Neuronal stem cell (in vitro differentiated cells): ENCODE data around the gene GAD1.

Source experiments
- DNase-seq: peaks from one replicate; pipeline ENCODE4 v3.0.0-alpha.2; 2013; ENCODE audit warnings: low spot score
- H2AFZ ChIP-seq: one replicate; pipeline ENCODE4 v1.6.1; 2013; ENCODE audit warnings: mild to moderate bottlenecking, low read length, inconsistent platforms
- H2AK5ac ChIP-seq: 2 replicates; pipeline ENCODE4 v1.6.1; 2013; ENCODE audit warnings: low read depth, mild to moderate bottlenecking, inconsistent platforms, low read length, moderate library complexity, mixed read lengths
- H2BK120ac ChIP-seq: 2 replicates; pipeline ENCODE4 v1.6.1; 2013; ENCODE audit warnings: low read depth, mild to moderate bottlenecking, inconsistent platforms, low read length, moderate library complexity, mixed read lengths
- H2BK12ac ChIP-seq: one replicate; pipeline ENCODE4 v1.6.1; 2013; ENCODE audit warnings: low read length, inconsistent platforms
- H2BK15ac ChIP-seq: 2 replicates; pipeline ENCODE4 v1.6.1; 2013; ENCODE audit warnings: mild to moderate bottlenecking, low read length, inconsistent platforms, mixed read lengths
- H2BK5ac ChIP-seq: one replicate; pipeline ENCODE4 v1.6.1; 2013; ENCODE audit warnings: inconsistent platforms, mild to moderate bottlenecking, low read length, moderate library complexity
- H3K14ac ChIP-seq: one replicate; pipeline ENCODE4 v1.6.1; 2013; ENCODE audit warnings: low read length, inconsistent platforms
- H3K18ac ChIP-seq: 2 replicates; pipeline ENCODE4 v1.6.1; 2013; ENCODE audit warnings: low read length, inconsistent platforms
- H3K23ac ChIP-seq: 2 replicates; pipeline ENCODE4 v1.6.1; 2013; ENCODE audit warnings: low read depth, mild to moderate bottlenecking, mixed read lengths, low read length, inconsistent platforms; ENCODE audit not compliant: poor library complexity
- H3K27ac ChIP-seq: replicated peaks from 3 replicates; pipeline ENCODE4 v1.5.1; 2013; ENCODE audit warnings: low read length, inconsistent platforms
- H3K27me3 ChIP-seq, 3 experiments: 2 replicates each; pipeline ENCODE4 v1.6.1; 2013; ENCODE audit warnings: low read length in 3 of 3, mild to moderate bottlenecking in 2 of 3, inconsistent platforms in 1 of 3, low read depth in 1 of 3, mixed read lengths in 1 of 3, moderate library complexity in 1 of 3; ENCODE audit not compliant: control insufficient read depth in 3 of 3, insufficient read depth in 3 of 3
- H3K36me3 ChIP-seq, 2 donors: replicated peaks in 1 of 2; 2 replicates each; pipeline ENCODE4 v1.6.1; 2013; ENCODE audit warnings: low read length in 2 of 2; ENCODE audit not compliant: control insufficient read depth in 2 of 2, insufficient read depth in 2 of 2
- H3K4ac ChIP-seq: 2 replicates; pipeline ENCODE4 v1.6.1; 2013; ENCODE audit warnings: inconsistent platforms, mild to moderate bottlenecking, low read length, moderate library complexity
- H3K4me1 ChIP-seq, 2 donors: 1 replicate in 1 of 2; 2 replicates in 1 of 2; pipeline ENCODE4 v1.6.1; 2013; ENCODE audit warnings: low read length in 2 of 2, low read depth in 1 of 2; ENCODE audit not compliant: control insufficient read depth in 2 of 2, insufficient read depth in 1 of 2
- H3K4me2 ChIP-seq: one replicate; pipeline ENCODE4 v1.6.1; 2013; ENCODE audit warnings: mild to moderate bottlenecking, low read length, inconsistent platforms; ENCODE audit not compliant: insufficient read depth, poor library complexity, severe bottlenecking
- H3K4me3 ChIP-seq, 2 donors: 2 replicates each; pipeline ENCODE4 v1.5.1; 2013; ENCODE audit warnings: low read length in 2 of 2, mild to moderate bottlenecking in 2 of 2, inconsistent platforms in 1 of 2, moderate library complexity in 1 of 2
- H3K79me1 ChIP-seq: one replicate; pipeline ENCODE4 v1.6.1; 2013; ENCODE audit warnings: low read depth, mild to moderate bottlenecking, inconsistent platforms, low read length, moderate library complexity
- H3K9ac ChIP-seq: one replicate; pipeline ENCODE4 v1.6.1; 2013; ENCODE audit warnings: mild to moderate bottlenecking, low read depth, low read length, inconsistent platforms; ENCODE audit not compliant: poor library complexity
- H3K9me3 ChIP-seq, 2 donors: replicated peaks in 1 of 2; 2 replicates each; pipeline versions ENCODE3 to v1.6.1; 2013; ENCODE audit warnings: low read length in 2 of 2, mild to moderate bottlenecking in 2 of 2, inconsistent platforms in 1 of 2, low read depth in 1 of 2, mixed read lengths in 1 of 2, moderate library complexity in 1 of 2; ENCODE audit not compliant: control insufficient read depth in 2 of 2, insufficient read depth in 1 of 2
- H4K8ac ChIP-seq: one replicate; pipeline ENCODE4 v1.6.1; 2013; ENCODE audit warnings: low read depth, mild to moderate bottlenecking, inconsistent platforms, low read length, moderate library complexity
- H4K91ac ChIP-seq: one replicate; pipeline ENCODE4 v1.6.1; 2013; ENCODE audit warnings: low read length, low read depth, mild to moderate bottlenecking, inconsistent platforms; ENCODE audit not compliant: poor library complexity
- WGBS, 2 donors: extraction: QIAGEN DNeasy Blood & Tissue Kit; methylation state at CpG; one replicate each; pipeline ENCODE4 v1.1.7; 2013; ENCODE audit warnings: missing lambda C conversion rate in 2 of 2, mixed read lengths in 1 of 2; ENCODE audit not compliant: insufficient read length in 2 of 2, insufficient replicate concordance in 1 of 2; ENCODE audit errors: extremely low coverage in 2 of 2; 5-methylcytosine and 5-hydroxymethylcytosine counted together

The GAD1 gene

GRCh38 chr2:170827841-170828532 is 11.3 kb downstream of the GAD1 start:
- H4K91ac ChIP-seq, result no peak overlapping the region
- peaks cover 0 to 1% of the 10 kb centered on the region in 2 donors for H3K9me3 ChIP-seq
- H2AFZ ChIP-seq, result no peak overlapping the region
- H3K79me1 ChIP-seq, result no peaks in the 10 kb centered on the region
- no peak overlapping the region for H2BK15ac ChIP-seq
- peak overlapping the region; percentile 6 for H2BK12ac ChIP-seq
- H2BK5ac ChIP-seq, result no peak overlapping the region
- H3K4ac ChIP-seq, result no peak overlapping the region
- no peak overlapping the region for H4K8ac ChIP-seq
- peak overlapping the region; percentile 22 for H3K23ac ChIP-seq
- WGBS, 2 donors, result no CpG with 5 or more reads among the region's 6 CpGs
- peaks cover 0 to 48% (median 28%) of the 10 kb centered on the region in 3 experiments for H3K27me3 ChIP-seq
- no peak for DNase-seq
- no peak overlapping the region for H2BK120ac ChIP-seq
- no peak overlapping the region for H3K4me2 ChIP-seq
- no peak overlapping the region for H3K14ac ChIP-seq
- no peak overlapping the region for H2AK5ac ChIP-seq
- no peak overlapping the region for H3K4me3 ChIP-seq
- no peak overlapping the region for H3K27ac ChIP-seq
- H3K36me3 ChIP-seq, result no peaks in the 10 kb centered on the region
- no peak overlapping the region for H3K18ac ChIP-seq
- H3K9ac ChIP-seq, result no peak overlapping the region
- H3K4me1 ChIP-seq, result peaks cover 0 to 4% of the 10 kb centered on the region in 2 donors

DNA sequence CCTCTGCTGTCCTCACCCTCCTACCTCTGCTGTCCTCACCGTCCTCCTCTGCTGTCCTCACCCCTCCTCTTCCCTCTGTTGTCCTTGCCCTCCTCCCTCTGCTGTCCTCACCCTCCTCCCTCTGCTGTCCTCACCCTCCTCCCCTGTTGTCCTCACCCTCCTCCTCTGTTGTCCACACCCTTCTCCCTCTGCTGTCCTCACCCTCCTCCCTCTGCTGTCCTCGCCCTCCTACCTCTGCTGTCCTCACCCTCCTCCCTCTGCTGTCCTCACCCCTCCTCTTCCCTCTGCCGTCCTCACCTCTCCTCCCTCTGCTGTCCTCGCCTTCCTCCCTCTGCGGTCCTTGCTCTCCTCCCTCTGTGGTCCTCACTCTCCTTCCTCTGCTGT is 11.8 kb downstream of the GAD1 start:
- no CpG with 5 or more reads among the region's 5 CpGs for WGBS, 2 donors
- Histone ChIP-seq H2BK120ac (no peak overlapping the region), H3K4me3 (no peak overlapping the region), H2BK12ac (peak overlapping the region; percentile 46), H3K14ac (no peak overlapping the region), H3K23ac (peak overlapping the region; percentile 22), H2AK5ac (no peak overlapping the region), H3K9ac (no peak overlapping the region), H3K27me3 (peaks cover 0 to 44% (median 23%) of the 10 kb centered on the region in 3 experiments), H3K4ac (no peak overlapping the region), H2AFZ (no peak overlapping the region), H2BK15ac (no peak overlapping the region), H3K4me2 (no peak overlapping the region), H3K4me1 (peaks cover 0 to 4% of the 10 kb centered on the region in 2 donors), H3K18ac (no peak overlapping the region), H3K27ac (no peak overlapping the region), H3K36me3 (no peaks in the 10 kb centered on the region), H4K91ac (no peak overlapping the region), H4K8ac (no peak overlapping the region), H2BK5ac (no peak overlapping the region), H3K9me3 (peaks cover 0 to 1% of the 10 kb centered on the region in 2 donors), H3K79me1 (no peaks in the 10 kb centered on the region)
- DNase-seq, result no peak

- no peak overlapping the region for H2BK5ac ChIP-seq
- H3K4ac ChIP-seq, result no peak overlapping the region
- H2AK5ac ChIP-seq, result no peak overlapping the region
- no peak overlapping the region for H3K9ac ChIP-seq
- DNase-seq, result no peak
- peak overlapping the region; percentile 46 for H2BK12ac ChIP-seq
- H3K36me3 ChIP-seq, result no peaks in the 10 kb centered on the region
- H2BK120ac ChIP-seq, result no peak overlapping the region
- H3K4me1 ChIP-seq, result peaks cover 0 to under 1% of the 10 kb centered on the region in 2 donors
- H3K9me3 ChIP-seq, result peaks cover 0 to 1% of the 10 kb centered on the region in 2 donors
- H3K4me3 ChIP-seq, result no peak overlapping the region
- H2AFZ ChIP-seq, result no peak overlapping the region
- no peak overlapping the region for H4K8ac ChIP-seq
- H3K79me1 ChIP-seq, result no peaks in the 10 kb centered on the region
- H3K27me3 ChIP-seq, result peaks cover 0 to 38% (median 18%) of the 10 kb centered on the region in 3 experiments
- no CpG with 5 or more reads among the region's 2 CpGs for WGBS, 2 donors
- no peak overlapping the region for H4K91ac ChIP-seq
- no peak overlapping the region for H3K27ac ChIP-seq
- no peak overlapping the region for H3K18ac ChIP-seq
- H3K4me2 ChIP-seq, result no peak overlapping the region
- H2BK15ac ChIP-seq, result no peak overlapping the region
- peak overlapping the region; percentile 75 for H3K14ac ChIP-seq
- H3K23ac ChIP-seq, result peak overlapping the region; percentile 22
Observed at GRCh38 chr2:170829036-170829435, 12.3 kb downstream of the GAD1 start.

DNA sequence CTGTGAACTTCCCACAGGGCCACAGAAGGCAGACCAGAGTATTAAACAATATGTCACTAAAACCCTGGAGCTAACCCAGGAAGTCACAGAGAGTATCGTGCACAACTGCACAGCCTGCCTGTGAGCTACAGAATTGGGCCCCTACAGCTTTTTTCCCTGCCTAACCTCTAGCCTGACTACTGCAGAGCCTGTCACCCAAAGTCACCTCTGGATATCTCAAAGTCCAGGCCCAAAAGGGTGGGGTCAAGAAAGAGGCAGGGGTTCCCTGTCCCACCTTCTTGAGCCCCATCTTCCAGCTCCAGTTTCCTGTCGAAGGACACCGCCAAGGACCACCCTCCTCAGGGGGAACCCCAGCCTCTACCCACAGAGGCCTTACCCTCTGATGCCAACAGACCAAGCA is 13.5 kb downstream of the GAD1 start:
- no peak overlapping the region for H3K27ac ChIP-seq
- no peaks in the 10 kb centered on the region for H3K4me1 ChIP-seq
- no peaks in the 10 kb centered on the region for H3K36me3 ChIP-seq
- peak overlapping the region; percentile 73 for H3K14ac ChIP-seq
- no peaks in the 10 kb centered on the region for H3K79me1 ChIP-seq
- no peak overlapping the region for H3K23ac ChIP-seq
- no CpG with 5 or more reads among the region's 3 CpGs for WGBS, 2 donors
- H3K18ac ChIP-seq, result peak overlapping the region; percentile 85
- no peak overlapping the region for H2BK12ac ChIP-seq
- H3K9me3 ChIP-seq, result peaks cover 0 to 1% of the 10 kb centered on the region in 2 donors
- no peak for DNase-seq
- H3K27me3 ChIP-seq, result peaks cover 0 to 27% (median 11%) of the 10 kb centered on the region in 3 experiments
- H2BK15ac ChIP-seq, result no peak overlapping the region
- no peak overlapping the region for H4K91ac ChIP-seq
- no peak overlapping the region for H2BK120ac ChIP-seq
- no peak overlapping the region for H3K4me2 ChIP-seq
- H2BK5ac ChIP-seq, result peak overlapping the region; percentile 48
- H3K4ac ChIP-seq, result no peak overlapping the region
- no peak overlapping the region for H2AFZ ChIP-seq
- H3K9ac ChIP-seq, result peak overlapping the region; percentile 12
- peak overlapping the region; percentile 19 for H2AK5ac ChIP-seq
- no peak overlapping the region for H3K4me3 ChIP-seq
- H4K8ac ChIP-seq, result no peak overlapping the region
